ENCODE data around the gene AP4E1. TPM values are rescaled to one million over a fixed set of nuclear protein-coding genes. Genes with fewer than 3 reads are reported as not detected.

Gene AP4E1
- polyA plus RNA-seq, 1 donor from 2014 or later: 8.6 TPM

DNA sequence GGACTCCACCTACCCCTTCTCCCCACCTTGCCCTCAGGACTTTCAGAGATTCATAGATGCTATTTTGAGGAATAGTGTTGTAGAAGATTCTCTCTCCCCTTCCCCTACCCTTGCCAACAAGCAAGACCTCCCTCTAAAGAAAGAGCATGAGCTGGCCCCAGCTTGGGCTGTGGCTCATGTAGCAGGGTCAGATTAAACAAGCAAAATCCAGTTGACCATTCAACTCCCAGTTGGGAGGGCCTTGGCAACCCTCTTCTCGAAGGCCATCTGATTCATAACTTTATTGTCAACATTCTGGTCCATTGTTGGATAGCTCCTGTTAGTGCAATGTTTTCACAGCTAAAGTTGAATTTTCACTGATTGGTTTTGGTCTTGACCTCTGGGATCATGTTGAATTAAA, 145.1 kb downstream of the AP4E1 start:
- TF ChIP-seq MXI1 (conservative IDR thresholded peaks at IDR 0.05; ENCODE audit: poor library complexity, severe bottlenecking) (no peak), SMC3 (conservative IDR thresholded peaks at IDR 0.05; ENCODE audit: poor library complexity) (no peak), RAD21 (conservative IDR thresholded peaks at IDR 0.05) (no peak), TAF1 (IDR thresholded peaks at IDR 0.05; ENCODE audit: low read depth) (no peak), POLR2AphosphoS5 (IDR thresholded peaks at IDR 0.05) (no peak), EP300 (conservative IDR thresholded peaks at IDR 0.05; ENCODE audit: poor library complexity, severe bottlenecking) (no peak), EZH2 (IDR thresholded peaks at IDR 0.05; ENCODE audit: borderline replicate concordance, insufficient read depth, low read length, poor library complexity, severe bottlenecking) (no peak)
- TF ChIP-seq, protein P1, sequence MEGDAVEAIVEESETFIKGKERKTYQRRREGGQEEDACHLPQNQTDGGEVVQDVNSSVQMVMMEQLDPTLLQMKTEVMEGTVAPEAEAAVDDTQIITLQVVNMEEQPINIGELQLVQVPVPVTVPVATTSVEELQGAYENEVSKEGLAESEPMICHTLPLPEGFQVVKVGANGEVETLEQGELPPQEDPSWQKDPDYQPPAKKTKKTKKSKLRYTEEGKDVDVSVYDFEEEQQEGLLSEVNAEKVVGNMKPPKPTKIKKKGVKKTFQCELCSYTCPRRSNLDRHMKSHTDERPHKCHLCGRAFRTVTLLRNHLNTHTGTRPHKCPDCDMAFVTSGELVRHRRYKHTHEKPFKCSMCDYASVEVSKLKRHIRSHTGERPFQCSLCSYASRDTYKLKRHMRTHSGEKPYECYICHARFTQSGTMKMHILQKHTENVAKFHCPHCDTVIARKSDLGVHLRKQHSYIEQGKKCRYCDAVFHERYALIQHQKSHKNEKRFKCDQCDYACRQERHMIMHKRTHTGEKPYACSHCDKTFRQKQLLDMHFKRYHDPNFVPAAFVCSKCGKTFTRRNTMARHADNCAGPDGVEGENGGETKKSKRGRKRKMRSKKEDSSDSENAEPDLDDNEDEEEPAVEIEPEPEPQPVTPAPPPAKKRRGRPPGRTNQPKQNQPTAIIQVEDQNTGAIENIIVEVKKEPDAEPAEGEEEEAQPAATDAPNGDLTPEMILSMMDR (IDR thresholded peaks at IDR 0.05; ENCODE audit: poor library complexity, severe bottlenecking): no peak
- TF ChIP-seq, protein P2, sequence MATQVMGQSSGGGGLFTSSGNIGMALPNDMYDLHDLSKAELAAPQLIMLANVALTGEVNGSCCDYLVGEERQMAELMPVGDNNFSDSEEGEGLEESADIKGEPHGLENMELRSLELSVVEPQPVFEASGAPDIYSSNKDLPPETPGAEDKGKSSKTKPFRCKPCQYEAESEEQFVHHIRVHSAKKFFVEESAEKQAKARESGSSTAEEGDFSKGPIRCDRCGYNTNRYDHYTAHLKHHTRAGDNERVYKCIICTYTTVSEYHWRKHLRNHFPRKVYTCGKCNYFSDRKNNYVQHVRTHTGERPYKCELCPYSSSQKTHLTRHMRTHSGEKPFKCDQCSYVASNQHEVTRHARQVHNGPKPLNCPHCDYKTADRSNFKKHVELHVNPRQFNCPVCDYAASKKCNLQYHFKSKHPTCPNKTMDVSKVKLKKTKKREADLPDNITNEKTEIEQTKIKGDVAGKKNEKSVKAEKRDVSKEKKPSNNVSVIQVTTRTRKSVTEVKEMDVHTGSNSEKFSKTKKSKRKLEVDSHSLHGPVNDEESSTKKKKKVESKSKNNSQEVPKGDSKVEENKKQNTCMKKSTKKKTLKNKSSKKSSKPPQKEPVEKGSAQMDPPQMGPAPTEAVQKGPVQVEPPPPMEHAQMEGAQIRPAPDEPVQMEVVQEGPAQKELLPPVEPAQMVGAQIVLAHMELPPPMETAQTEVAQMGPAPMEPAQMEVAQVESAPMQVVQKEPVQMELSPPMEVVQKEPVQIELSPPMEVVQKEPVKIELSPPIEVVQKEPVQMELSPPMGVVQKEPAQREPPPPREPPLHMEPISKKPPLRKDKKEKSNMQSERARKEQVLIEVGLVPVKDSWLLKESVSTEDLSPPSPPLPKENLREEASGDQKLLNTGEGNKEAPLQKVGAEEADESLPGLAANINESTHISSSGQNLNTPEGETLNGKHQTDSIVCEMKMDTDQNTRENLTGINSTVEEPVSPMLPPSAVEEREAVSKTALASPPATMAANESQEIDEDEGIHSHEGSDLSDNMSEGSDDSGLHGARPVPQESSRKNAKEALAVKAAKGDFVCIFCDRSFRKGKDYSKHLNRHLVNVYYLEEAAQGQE (IDR thresholded peaks at IDR 0.05; ENCODE audit: borderline replicate concordance): no peak
- Histone ChIP-seq H3K79me2 (replicated peaks; ENCODE audit: insufficient read depth, low read length) (no peaks in the 10 kb centered on the region), H3K27ac (ENCODE audit: low read length) (no peak overlapping the region), H3K4me3 (ENCODE audit: low read length) (no peak overlapping the region), H3K9ac (ENCODE audit: low read length) (no peak overlapping the region), H4K20me1 (ENCODE audit: insufficient read depth) (no peaks in the 10 kb centered on the region), H3K27me3 (ENCODE audit: insufficient read depth, low read depth, low read length) (no peaks in the 10 kb centered on the region), H3K4me2 (ENCODE audit: low read length) (no peak overlapping the region), H3K9me2 (ENCODE audit: insufficient read depth, low read length) (no peaks in the 10 kb centered on the region), H2AFZ (ENCODE audit: low read depth, low read length) (no peak overlapping the region), H3K9me3 (ENCODE audit: low read length) (no peaks in the 10 kb centered on the region), H3K36me3 (ENCODE audit: insufficient read depth, low read length) (no peaks in the 10 kb centered on the region), H3F3A (ENCODE audit: insufficient read depth, low read length, poor library complexity, severe bottlenecking) (no peaks in the 10 kb centered on the region)

DNA sequence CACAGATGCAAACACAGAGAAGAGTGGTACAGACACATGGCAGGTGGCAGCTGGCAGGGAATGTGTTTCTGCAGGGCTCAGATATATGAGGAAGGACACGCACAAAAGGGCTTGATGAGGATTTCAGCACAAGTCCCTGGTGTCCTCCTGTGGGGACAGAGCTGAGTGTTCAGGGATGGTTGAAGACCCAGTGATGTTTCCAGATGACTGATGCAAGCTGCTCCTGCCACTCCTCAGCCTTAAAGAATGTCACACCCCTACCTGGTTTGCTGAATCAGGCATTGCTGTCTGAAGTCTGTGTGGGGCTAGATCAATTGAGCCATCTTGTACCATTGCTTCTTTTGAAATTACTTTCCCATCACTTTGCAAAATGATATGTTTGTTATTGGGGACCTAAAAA, 146.1 kb downstream of the AP4E1 start:
- Histone ChIP-seq H3K27ac (ENCODE audit: low read length) (no peak overlapping the region), H3K4me2 (ENCODE audit: low read length) (no peak overlapping the region), H3K4me3 (ENCODE audit: low read length) (no peak overlapping the region), H3K79me2 (replicated peaks; ENCODE audit: insufficient read depth, low read length) (no peaks in the 10 kb centered on the region), H3F3A (ENCODE audit: insufficient read depth, low read length, poor library complexity, severe bottlenecking) (no peaks in the 10 kb centered on the region), H2AFZ (ENCODE audit: low read depth, low read length) (no peak overlapping the region), H3K9ac (ENCODE audit: low read length) (no peak overlapping the region), H3K9me2 (ENCODE audit: insufficient read depth, low read length) (no peaks in the 10 kb centered on the region), H3K36me3 (ENCODE audit: insufficient read depth, low read length) (no peaks in the 10 kb centered on the region), H4K20me1 (ENCODE audit: insufficient read depth) (no peaks in the 10 kb centered on the region), H3K9me3 (ENCODE audit: low read length) (no peaks in the 10 kb centered on the region), H3K27me3 (ENCODE audit: insufficient read depth, low read depth, low read length) (no peaks in the 10 kb centered on the region)
- TF ChIP-seq EZH2 (IDR thresholded peaks at IDR 0.05; ENCODE audit: borderline replicate concordance, insufficient read depth, low read length, poor library complexity, severe bottlenecking) (no peak), TAF1 (IDR thresholded peaks at IDR 0.05; ENCODE audit: low read depth) (no peak), SMC3 (conservative IDR thresholded peaks at IDR 0.05; ENCODE audit: poor library complexity) (no peak), EP300 (conservative IDR thresholded peaks at IDR 0.05; ENCODE audit: poor library complexity, severe bottlenecking) (no peak), POLR2AphosphoS5 (IDR thresholded peaks at IDR 0.05) (no peak), RAD21 (conservative IDR thresholded peaks at IDR 0.05) (no peak), MXI1 (conservative IDR thresholded peaks at IDR 0.05; ENCODE audit: poor library complexity, severe bottlenecking) (no peak)
- TF ChIP-seq, protein P2 (IDR thresholded peaks at IDR 0.05; ENCODE audit: borderline replicate concordance): no peak
- TF ChIP-seq, protein P1 (IDR thresholded peaks at IDR 0.05; ENCODE audit: poor library complexity, severe bottlenecking): no peak
